HG03039 (cell line): ENCODE results near the gene NSUN2.
"Not testable (repeated sequence)": the region's sequence is repeated elsewhere in the genome, so short reads cannot be mapped to it uniquely, and the experiment has no call there.

Source experiments
- ATAC-seq: cut with Tn5 transposase; IDR thresholded peaks from one replicate; pipeline ENCODE4 v1.9.1; 2021; ENCODE audit warnings: mild to moderate bottlenecking, moderate library complexity; ENCODE audit not compliant: unreplicated experiment

The NSUN2 gene

GRCh38 chr5:6584727-6585126 is 48.1 kb downstream of the NSUN2 start:
- ATAC-seq, result no peak

- ATAC-seq, result no peak
These were observed 48.7 kb downstream of the NSUN2 start for GRCh38 chr5:6584101-6584645.

- no peak for ATAC-seq
These were observed 49.6 kb downstream of the NSUN2 start for GRCh38 chr5:6583049-6583880.

- ATAC-seq, result no peak
These were observed 50.3 kb downstream of the NSUN2 start for GRCh38 chr5:6582507-6583048.

GRCh38 chr5:6581559-6582426 is 51.1 kb downstream of the NSUN2 start:
- ATAC-seq, result no peak

GRCh38 chr5:6581090-6581489 is 51.8 kb downstream of the NSUN2 start:
- no peak for ATAC-seq

- ATAC-seq, result no peak
These were observed 53.3 kb downstream of the NSUN2 start for GRCh38 chr5:6579535-6579934.

GRCh38 chr5:6578676-6579343 is 54.0 kb downstream of the NSUN2 start:
- ATAC-seq, result no peak

GRCh38 chr5:6576861-6577501 is 55.9 kb downstream of the NSUN2 start:
- ATAC-seq, result no peak

- ATAC-seq, result no peak
These were observed 58.2 kb downstream of the NSUN2 start for GRCh38 chr5:6574537-6575245.

GRCh38 chr5:6574111-6574510 is 58.7 kb downstream of the NSUN2 start:
- ATAC-seq, result no peak

GRCh38 chr5:6573651-6574101 is 59.2 kb downstream of the NSUN2 start:
- no peak for ATAC-seq

GRCh38 chr5:6572825-6573380 is 59.9 kb downstream of the NSUN2 start:
- no peak for ATAC-seq

- ATAC-seq, result no peak
These were observed 60.6 kb downstream of the NSUN2 start for GRCh38 chr5:6572086-6572824.

- not testable (repeated sequence) for ATAC-seq
These were observed 61.2 kb downstream of the NSUN2 start for GRCh38 chr5:6571607-6572006.

- ATAC-seq, result no peak
These were observed 62.3 kb downstream of the NSUN2 start for GRCh38 chr5:6570530-6570929.

GRCh38 chr5:6568889-6569288 is 64.0 kb downstream of the NSUN2 start:
- ATAC-seq, result no peak

- no peak for ATAC-seq
These were observed 64.5 kb downstream of the NSUN2 start for GRCh38 chr5:6568383-6568782.

GRCh38 chr5:6567835-6568234 is 65.0 kb downstream of the NSUN2 start:
- no peak for ATAC-seq
